ENCODE data around the gene ALG14. TPM values are rescaled to one million over a fixed set of nuclear protein-coding genes. Genes with fewer than 3 reads are reported as not detected.
A peak's percentile ranks its signal among the peaks of the same experiment; 100 is the strongest.

ALG14 gene
- total RNA-seq, 4 donors from 2014 or later = 0.53 to 1.3 (median 1.0) TPM

GRCh38 chr1:94951509-94952208, 121.1 kb downstream of the ALG14 start:
- Histone ChIP-seq H3K4me1 (peaks cover 7 to 59% (median 26%) of the 10 kb centered on the region in 3 donors), H3K27ac (peak overlapping the region in 3 of 4 donors; percentile 18 to 73 (median 41)), H3K9me3 (no peaks in the 10 kb centered on the region), H3K27me3 (no peaks in the 10 kb centered on the region), H3K4me3 (no peak overlapping the region), H3K36me3 (no peaks in the 10 kb centered on the region)
- intact Hi-C loops (cut with DNase I) = no loop called here
- DNase-seq = no peak
- WGBS, 2 donors = 62% methylated on average over 5 of the region's 5 CpGs
- TF ChIP-seq CTCF (IDR thresholded peaks at IDR 0.05) = no peak
- TF ChIP-seq POLR2A (IDR thresholded peaks at IDR 0.05) = no peak

- DNase-seq = no peak
- peaks cover 5 to 52% (median 23%) of the 10 kb centered on the region in 3 donors for H3K4me1 ChIP-seq
- peak overlapping the region in 3 of 4 donors; percentile 18 to 73 (median 41) for H3K27ac ChIP-seq
- no peaks in the 10 kb centered on the region for H3K36me3 ChIP-seq
- intact Hi-C loops (cut with DNase I) = no loop called here
- WGBS, 2 donors = 54 to 66% methylated on average over 2 of the region's 2 CpGs
- H3K27me3 ChIP-seq = no peaks in the 10 kb centered on the region
- no peaks in the 10 kb centered on the region for H3K9me3 ChIP-seq
- TF ChIP-seq POLR2A (IDR thresholded peaks at IDR 0.05) (no peak), CTCF (IDR thresholded peaks at IDR 0.05) (no peak)
- H3K4me3 ChIP-seq = no peak overlapping the region
Measured at GRCh38 chr1:94951046-94951445, 121.7 kb downstream of the ALG14 start.

- 62 to 70% methylated on average over 4 of the region's 4 CpGs for WGBS, 2 donors
- H3K27ac ChIP-seq = peak overlapping the region in 2 of 4 donors; percentile 41 to 73
- TF ChIP-seq POLR2A (IDR thresholded peaks at IDR 0.05) (no peak), CTCF (IDR thresholded peaks at IDR 0.05) (no peak)
Measured at GRCh38 chr1:94949681-94950661, 122.8 kb downstream of the ALG14 start.

GRCh38 chr1:94947437-94947836, 125.3 kb downstream of the ALG14 start:
- Histone ChIP-seq H3K36me3 (no peaks in the 10 kb centered on the region), H3K9me3 (no peaks in the 10 kb centered on the region), H3K27me3 (no peaks in the 10 kb centered on the region), H3K27ac (peak overlapping the region in 1 of 4 donors; percentile 16), H3K4me1 (peaks cover 0 to 27% (median 7%) of the 10 kb centered on the region in 3 donors), H3K4me3 (no peak overlapping the region)
- DNase-seq = no peak
- 88 to 100% methylated on average over 1 of the region's 1 CpG for WGBS, 2 donors
- TF ChIP-seq CTCF (IDR thresholded peaks at IDR 0.05) = no peak
- no peak for TF ChIP-seq POLR2A (IDR thresholded peaks at IDR 0.05)
- intact Hi-C loops (cut with DNase I) = no loop called here

More at GRCh38 chr1:94949681-94950661, 122.8 kb downstream of the ALG14 start:
- no peaks in the 10 kb centered on the region for H3K36me3 ChIP-seq
- H3K27me3 ChIP-seq = no peaks in the 10 kb centered on the region
- DNase-seq = no peak
- intact Hi-C loops (cut with DNase I) = no loop called here
- no peak overlapping the region for H3K4me3 ChIP-seq
- peaks cover 0 to 42% (median 13%) of the 10 kb centered on the region in 3 donors for H3K4me1 ChIP-seq
- no peaks in the 10 kb centered on the region for H3K9me3 ChIP-seq

All from esophagus squamous epithelium (tissue), 5 donors.